Esophagus muscularis mucosa (tissue), 4 donors: ENCODE data around the gene HS3ST3A1. TPM values are rescaled to one million over a fixed set of nuclear protein-coding genes. Genes with fewer than 3 reads are reported as not detected.

Source experiments
- DNase-seq: peaks from one replicate; pipeline ENCODE4 v3.0.0-alpha.2; 2017; ENCODE audit errors: extremely low spot score
- H3K27ac ChIP-seq, 4 donors: fragments of 200-600 bp; sonication (generic); replicated peaks in 1 of 4; 1 replicate in 3 of 4; 2 replicates in 1 of 4; pipeline ENCODE4 v1.5.1; 2016 to 2019; ENCODE audit warnings: mild to moderate bottlenecking in 1 of 4
- H3K27me3 ChIP-seq, 4 donors: fragments of 200-600 bp; sonication (generic); one replicate each; pipeline versions ENCODE4 v1.5.1 to v1.6.0; 2016 to 2019
- H3K36me3 ChIP-seq, 4 donors: fragments of 200-600 bp; sonication (generic); one replicate each; pipeline ENCODE4 v1.5.1; 2016 to 2019
- H3K4me1 ChIP-seq, 4 donors: fragments of 200-600 bp; sonication (generic); one replicate each; pipeline ENCODE4 v1.5.1; 2016 to 2019
- H3K4me3 ChIP-seq, 4 donors: fragments of 200-600 bp; sonication (generic); 1 replicate in 2 of 4; 2 replicates in 2 of 4; pipeline ENCODE4 v1.5.1; 2016 to 2019; ENCODE audit warnings: mild to moderate bottlenecking in 4 of 4, moderate library complexity in 1 of 4
- H3K9me3 ChIP-seq, 4 donors: fragments of 200-600 bp; sonication (generic); 1 replicate in 3 of 4; 2 replicates in 1 of 4; pipeline ENCODE4 v1.5.1; 2016 to 2019
- CTCF ChIP-seq, 3 experiments: fragments of 200-600 bp in 2 of 3; fragments of 450-650 bp in 1 of 3; sonication (generic) in 2 of 3; IDR thresholded peaks; one replicate each; pipeline ENCODE4 v1.5.1; 2017 to 2019; ENCODE audit warnings: antibody characterized with exemption in 3 of 3, mild to moderate bottlenecking in 2 of 3, moderate library complexity in 1 of 3
- EP300 ChIP-seq: sonication (generic); formaldehyde crosslinking; IDR thresholded peaks from one replicate; pipeline ENCODE4 v1.6.1; 2017; ENCODE audit warnings: antibody characterized with exemption
- POLR2A ChIP-seq: fragments of 450-650 bp; IDR thresholded peaks from one replicate; pipeline ENCODE4 v1.6.1; 2017; ENCODE audit warnings: antibody characterized with exemption, moderate library complexity, mild to moderate bottlenecking, low read depth
- POLR2AphosphoS5 ChIP-seq, 2 donors: sonication (generic); formaldehyde crosslinking; IDR thresholded peaks; one replicate each; pipeline ENCODE4 v1.6.1; 2017; ENCODE audit warnings: antibody characterized with exemption in 2 of 2
- WGBS: methylation state at CpG from one replicate; pipeline ENCODE4 v1.1.5; 2018; 5-methylcytosine and 5-hydroxymethylcytosine counted together
- intact Hi-C: fragments of 100-400 bp; cut with DNase I; formaldehyde crosslinking; loops from one replicate; pipeline ENCODE4 v1.15.1; 2023
- total RNA-seq, 4 donors: library from RNA; depleted of rRNA; stranded (reverse); fragments of >200 nt; gene quantifications; one replicate each; pipeline versions ENCODE4 v1.1.0 to v1.2.1, GENCODE V29; 2016

The HS3ST3A1 gene
- total RNA-seq, 4 donors from 2014 or later: 5.7 to 10.4 (median 7.7) TPM

GRCh38 chr17:13634021-13634420 is 32.3 kb upstream of the HS3ST3A1 start:
- Histone ChIP-seq H3K27me3 (no peaks in the 10 kb centered on the region), H3K27ac (no peak overlapping the region), H3K36me3 (no peaks in the 10 kb centered on the region), H3K4me3 (no peak overlapping the region), H3K9me3 (no peaks in the 10 kb centered on the region), H3K4me1 (peaks cover 0 to 2% (median under 1%) of the 10 kb centered on the region in 4 donors)
- no peak for DNase-seq
- intact Hi-C loops: no loop called here
- TF ChIP-seq POLR2A: no peak
- TF ChIP-seq CTCF (IDR thresholded peaks at IDR 0.05): no peak
- TF ChIP-seq POLR2AphosphoS5 (IDR thresholded peaks at IDR 0.05): no peak
- no peak for TF ChIP-seq EP300
- 90% methylated on average over 1 of the region's 1 CpG for WGBS

- Histone ChIP-seq H3K4me3 (no peak overlapping the region), H3K4me1 (no peaks in the 10 kb centered on the region), H3K27me3 (peaks cover 0 to 5% (median 0%) of the 10 kb centered on the region in 4 donors), H3K36me3 (no peaks in the 10 kb centered on the region), H3K27ac (no peak overlapping the region), H3K9me3 (no peaks in the 10 kb centered on the region)
- intact Hi-C loops: no loop called here
- TF ChIP-seq CTCF (IDR thresholded peaks at IDR 0.05) (no peak), POLR2A (no peak), POLR2AphosphoS5 (IDR thresholded peaks at IDR 0.05) (no peak)
- no peak for DNase-seq
- WGBS: 91% methylated on average over 2 of the region's 2 CpGs
Observed at GRCh38 chr17:13631529-13631928, 29.8 kb upstream of the HS3ST3A1 start.

- TF ChIP-seq POLR2AphosphoS5 (IDR thresholded peaks at IDR 0.05) (no peak), POLR2A (no peak), CTCF (IDR thresholded peaks at IDR 0.05) (no peak), EP300 (no peak)
- DNase-seq: no peak
- WGBS: 92% methylated on average over 1 of the region's 1 CpG
- Histone ChIP-seq H3K27ac (no peak overlapping the region), H3K4me1 (no peaks in the 10 kb centered on the region), H3K9me3 (peaks cover 0 to 4% (median 0%) of the 10 kb centered on the region in 4 donors), H3K27me3 (peaks cover 0 to 5% (median 0%) of the 10 kb centered on the region in 4 donors), H3K36me3 (no peaks in the 10 kb centered on the region), H3K4me3 (no peak overlapping the region)
- intact Hi-C loops: no loop called here
Observed at GRCh38 chr17:13626703-13627102, 25.0 kb upstream of the HS3ST3A1 start.

- intact Hi-C loops: no loop called here
- no peak for DNase-seq
- Histone ChIP-seq H3K4me3 (no peak overlapping the region), H3K9me3 (peaks cover 0 to 4% (median 0%) of the 10 kb centered on the region in 4 donors), H3K27ac (no peak overlapping the region), H3K27me3 (no peaks in the 10 kb centered on the region), H3K36me3 (no peaks in the 10 kb centered on the region), H3K4me1 (no peaks in the 10 kb centered on the region)
- no peak for TF ChIP-seq CTCF (IDR thresholded peaks at IDR 0.05)
- no peak for TF ChIP-seq POLR2AphosphoS5 (IDR thresholded peaks at IDR 0.05)
- TF ChIP-seq POLR2A: no peak
- no peak for TF ChIP-seq EP300
- 65% methylated on average over 4 of the region's 4 CpGs for WGBS
Observed at GRCh38 chr17:13619462-13619861, 17.7 kb upstream of the HS3ST3A1 start.

GRCh38 chr17:13616031-13616430 is 14.3 kb upstream of the HS3ST3A1 start:
- TF ChIP-seq POLR2A (no peak), CTCF (IDR thresholded peaks at IDR 0.05) (no peak), POLR2AphosphoS5 (IDR thresholded peaks at IDR 0.05) (no peak), EP300 (no peak)
- no peaks in the 10 kb centered on the region for H3K36me3 ChIP-seq
- no peaks in the 10 kb centered on the region for H3K9me3 ChIP-seq
- H3K4me3 ChIP-seq: no peak overlapping the region
- no peak overlapping the region for H3K27ac ChIP-seq
- H3K4me1 ChIP-seq: no peaks in the 10 kb centered on the region
- no peak for DNase-seq
- 85% methylated on average over 5 of the region's 5 CpGs for WGBS
- intact Hi-C loops: no loop called here
- H3K27me3 ChIP-seq: no peaks in the 10 kb centered on the region
